AG09309 (cell line): ENCODE measurements around the gene CHTF18.

Experiments
- DNase-seq: peaks from one replicate; pipeline ENCODE4 v3.0.0-alpha.2; 2010; ENCODE audit warnings: low read depth
- H3K4me3 ChIP-seq: 2 replicates; pipeline ENCODE4 v1.5.1; 2011; ENCODE audit warnings: mild to moderate bottlenecking, low read depth, low read length, moderate library complexity; ENCODE audit not compliant: control insufficient read depth
- CTCF ChIP-seq: IDR thresholded peaks from 2 replicates; pipeline ENCODE4 v1.5.1; 2011; ENCODE audit warnings: mild to moderate bottlenecking, low read depth, low read length, inconsistent platforms; ENCODE audit not compliant: insufficient read depth, control insufficient read depth; ENCODE audit errors: missing control alignments

The CHTF18 gene

DNA sequence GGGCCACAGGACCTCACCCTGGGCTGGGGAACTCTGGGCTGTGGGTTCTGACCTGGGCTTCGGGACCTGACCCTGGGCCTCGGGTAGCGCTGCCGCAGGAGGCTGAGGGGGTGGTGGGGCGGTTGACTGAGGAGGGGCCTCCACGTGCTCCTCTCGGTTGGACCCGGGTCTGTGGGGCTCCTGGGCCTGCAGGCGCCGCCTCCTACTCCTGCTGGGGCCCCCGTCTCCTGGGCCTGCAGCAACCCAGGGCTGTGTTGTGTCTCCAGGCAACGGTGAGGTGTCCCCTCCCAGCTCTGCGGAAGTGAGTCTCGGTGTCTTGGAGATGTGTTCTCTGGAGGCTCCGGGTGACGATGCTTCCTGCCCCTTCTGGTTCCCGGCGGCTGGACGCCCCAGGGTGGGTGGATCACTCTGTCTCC, 53.6 kb downstream of the CHTF18 start:
- no peak overlapping the region for H3K4me3 ChIP-seq
- no peak for DNase-seq
- no peak for TF ChIP-seq CTCF

- TF ChIP-seq CTCF = no peak
- no peak for DNase-seq
- no peak overlapping the region for H3K4me3 ChIP-seq
Observed at GRCh38 chr16:842711-843560, 54.5 kb downstream of the CHTF18 start.

DNA sequence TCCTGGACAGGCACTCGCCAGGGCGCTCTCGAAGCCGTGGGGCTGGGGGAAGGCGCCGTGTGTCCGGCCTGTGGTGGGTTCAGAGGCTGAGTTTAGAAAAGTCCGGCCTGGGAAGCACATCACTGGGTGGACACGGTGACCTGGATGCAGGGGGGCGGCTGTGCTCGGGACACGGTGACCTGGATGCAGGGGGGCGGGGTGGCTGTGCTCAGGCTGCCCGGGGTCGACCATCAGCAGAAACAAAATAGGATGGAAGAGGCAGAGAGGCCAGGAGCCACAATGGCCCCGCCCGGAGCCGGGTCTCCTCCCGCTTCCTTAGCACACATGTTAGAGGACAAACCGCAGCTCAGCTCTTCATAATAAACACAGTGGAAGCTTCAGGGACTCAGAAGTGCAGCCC, 55.4 kb downstream of the CHTF18 start:
- no peak overlapping the region for H3K4me3 ChIP-seq
- DNase-seq = no peak
- TF ChIP-seq CTCF = no peak

GRCh38 chr16:844638-845350, 56.4 kb downstream of the CHTF18 start:
- TF ChIP-seq CTCF = no peak
- H3K4me3 ChIP-seq = no peak overlapping the region

GRCh38 chr16:845351-845745, 56.9 kb downstream of the CHTF18 start:
- no peak for DNase-seq
- no peak overlapping the region for H3K4me3 ChIP-seq
- no peak for TF ChIP-seq CTCF

More at GRCh38 chr16:844638-845350, 56.4 kb downstream of the CHTF18 start:
- no peak for DNase-seq

GRCh38 chr16:847151-847550, 58.7 kb downstream of the CHTF18 start:
- TF ChIP-seq CTCF = no peak
- no peak for DNase-seq
- no peak overlapping the region for H3K4me3 ChIP-seq
